ENCODE data around the gene SMG7. TPM values are rescaled to one million over a fixed set of nuclear protein-coding genes. Genes with fewer than 3 reads are reported as not detected.

The SMG7 gene
- total and polyA plus RNA-seq, 4 donors, result 30.5 to 75.6 (median 55.9) TPM

GRCh38 chr1:183438060-183438459, 34.2 kb upstream of the SMG7 start:
- Histone ChIP-seq H3K4me3 (ENCODE audit: low read depth, low read length) (no peak overlapping the region), H3K9me3 (ENCODE audit: control insufficient read depth, insufficient read depth, low read length) (no peaks in the 10 kb centered on the region), H3K27me3 (ENCODE audit: control insufficient read depth, insufficient read depth, low read length) (no peaks in the 10 kb centered on the region), H3K4me1 (ENCODE audit: control insufficient read depth, insufficient read depth, low read length) (no peaks in the 10 kb centered on the region), H3K27ac (ENCODE audit: low read depth, low read length) (no peak overlapping the region), H3K36me3 (ENCODE audit: control insufficient read depth, insufficient read depth, low read length) (no peaks in the 10 kb centered on the region)
- no peak for DNase-seq (ENCODE audit: low read depth in 4 of 6, low spot score in 6 of 6)
- no CpG with 5 or more reads among the region's 2 CpGs for WGBS (ENCODE audit: insufficient coverage)

GRCh38 chr1:183443011-183443410, 29.3 kb upstream of the SMG7 start:
- peak in 2 of 6 donors; percentile 64 to 69 for DNase-seq (ENCODE audit: low read depth in 4 of 6, low spot score in 6 of 6)
- Histone ChIP-seq H3K4me3 (ENCODE audit: low read depth, low read length) (no peak overlapping the region), H3K9me3 (ENCODE audit: control insufficient read depth, insufficient read depth, low read length) (no peaks in the 10 kb centered on the region), H3K27me3 (ENCODE audit: control insufficient read depth, insufficient read depth, low read length) (no peaks in the 10 kb centered on the region), H3K36me3 (ENCODE audit: control insufficient read depth, insufficient read depth, low read length) (no peaks in the 10 kb centered on the region), H3K27ac (ENCODE audit: low read depth, low read length) (no peak overlapping the region), H3K4me1 (ENCODE audit: control insufficient read depth, insufficient read depth, low read length) (no peaks in the 10 kb centered on the region)
- WGBS (ENCODE audit: insufficient coverage), result no CpG with 5 or more reads among the region's 2 CpGs

- Histone ChIP-seq H3K36me3 (ENCODE audit: control insufficient read depth, insufficient read depth, low read length) (no peaks in the 10 kb centered on the region), H3K4me3 (ENCODE audit: low read depth, low read length) (no peak overlapping the region), H3K27ac (ENCODE audit: low read depth, low read length) (no peak overlapping the region), H3K27me3 (ENCODE audit: control insufficient read depth, insufficient read depth, low read length) (no peaks in the 10 kb centered on the region), H3K4me1 (ENCODE audit: control insufficient read depth, insufficient read depth, low read length) (no peaks in the 10 kb centered on the region), H3K9me3 (ENCODE audit: control insufficient read depth, insufficient read depth, low read length) (no peaks in the 10 kb centered on the region)
- no CpG with 5 or more reads among the region's 1 CpG for WGBS (ENCODE audit: insufficient coverage)
- no peak for DNase-seq (ENCODE audit: low read depth in 4 of 6, low spot score in 6 of 6)
Observed at GRCh38 chr1:183443466-183443865, 28.8 kb upstream of the SMG7 start.

- DNase-seq (ENCODE audit: low read depth in 4 of 6, low spot score in 6 of 6), result no peak
- Histone ChIP-seq H3K27ac (ENCODE audit: low read depth, low read length) (no peak overlapping the region), H3K4me3 (ENCODE audit: low read depth, low read length) (no peak overlapping the region), H3K4me1 (ENCODE audit: control insufficient read depth, insufficient read depth, low read length) (no peaks in the 10 kb centered on the region), H3K36me3 (ENCODE audit: control insufficient read depth, insufficient read depth, low read length) (no peaks in the 10 kb centered on the region), H3K27me3 (ENCODE audit: control insufficient read depth, insufficient read depth, low read length) (no peaks in the 10 kb centered on the region), H3K9me3 (ENCODE audit: control insufficient read depth, insufficient read depth, low read length) (no peaks in the 10 kb centered on the region)
- WGBS (ENCODE audit: insufficient coverage), result 13% methylated on average over 1 of the region's 3 CpGs
Observed at GRCh38 chr1:183444243-183444642, 28.1 kb upstream of the SMG7 start.

- WGBS (ENCODE audit: insufficient coverage), result 88% methylated on average over 7 of the region's 13 CpGs
- H3K27ac ChIP-seq (ENCODE audit: low read depth, low read length), result no peak overlapping the region
- no peaks in the 10 kb centered on the region for H3K27me3 ChIP-seq (ENCODE audit: control insufficient read depth, insufficient read depth, low read length)
- H3K36me3 ChIP-seq (ENCODE audit: control insufficient read depth, insufficient read depth, low read length), result no peaks in the 10 kb centered on the region
- H3K4me1 ChIP-seq (ENCODE audit: control insufficient read depth, insufficient read depth, low read length), result no peaks in the 10 kb centered on the region
- H3K9me3 ChIP-seq (ENCODE audit: control insufficient read depth, insufficient read depth, low read length), result no peaks in the 10 kb centered on the region
- no peak for DNase-seq (ENCODE audit: low read depth in 4 of 6, low spot score in 6 of 6)
- no peak overlapping the region for H3K4me3 ChIP-seq (ENCODE audit: low read depth, low read length)
Observed at GRCh38 chr1:183449223-183449770, 23.0 kb upstream of the SMG7 start.

- WGBS (ENCODE audit: insufficient coverage), result no CpG with 5 or more reads among the region's 2 CpGs
- Histone ChIP-seq H3K27ac (ENCODE audit: low read depth, low read length) (no peak overlapping the region), H3K4me3 (ENCODE audit: low read depth, low read length) (no peak overlapping the region), H3K27me3 (ENCODE audit: control insufficient read depth, insufficient read depth, low read length) (no peaks in the 10 kb centered on the region), H3K9me3 (ENCODE audit: control insufficient read depth, insufficient read depth, low read length) (no peaks in the 10 kb centered on the region), H3K4me1 (ENCODE audit: control insufficient read depth, insufficient read depth, low read length) (no peaks in the 10 kb centered on the region), H3K36me3 (ENCODE audit: control insufficient read depth, insufficient read depth, low read length) (no peaks in the 10 kb centered on the region)
- no peak for DNase-seq (ENCODE audit: low read depth in 4 of 6, low spot score in 6 of 6)
Observed at GRCh38 chr1:183450093-183450492, 22.2 kb upstream of the SMG7 start.

- DNase-seq (ENCODE audit: low read depth in 4 of 6, low spot score in 6 of 6), result no peak
- Histone ChIP-seq H3K27me3 (ENCODE audit: control insufficient read depth, insufficient read depth, low read length) (no peaks in the 10 kb centered on the region), H3K36me3 (ENCODE audit: control insufficient read depth, insufficient read depth, low read length) (no peaks in the 10 kb centered on the region), H3K4me3 (ENCODE audit: low read depth, low read length) (no peak overlapping the region), H3K9me3 (ENCODE audit: control insufficient read depth, insufficient read depth, low read length) (no peaks in the 10 kb centered on the region), H3K27ac (ENCODE audit: low read depth, low read length) (no peak overlapping the region), H3K4me1 (ENCODE audit: control insufficient read depth, insufficient read depth, low read length) (no peaks in the 10 kb centered on the region)
- WGBS (ENCODE audit: insufficient coverage), result 100% methylated on average over 1 of the region's 2 CpGs
Observed at GRCh38 chr1:183454377-183454776, 17.9 kb upstream of the SMG7 start.

- no peak for DNase-seq (ENCODE audit: low read depth in 4 of 6, low spot score in 6 of 6)
- H3K27me3 ChIP-seq (ENCODE audit: control insufficient read depth, insufficient read depth, low read length), result no peaks in the 10 kb centered on the region
- no peaks in the 10 kb centered on the region for H3K9me3 ChIP-seq (ENCODE audit: control insufficient read depth, insufficient read depth, low read length)
- no peaks in the 10 kb centered on the region for H3K36me3 ChIP-seq (ENCODE audit: control insufficient read depth, insufficient read depth, low read length)
- no peaks in the 10 kb centered on the region for H3K4me1 ChIP-seq (ENCODE audit: control insufficient read depth, insufficient read depth, low read length)
- WGBS (ENCODE audit: insufficient coverage), result no CpG with 5 or more reads among the region's 1 CpG
- no peak overlapping the region for H3K4me3 ChIP-seq (ENCODE audit: low read depth, low read length)
- no peak overlapping the region for H3K27ac ChIP-seq (ENCODE audit: low read depth, low read length)
Observed at GRCh38 chr1:183456826-183457225, 15.5 kb upstream of the SMG7 start.

- no CpG with 5 or more reads among the region's 3 CpGs for WGBS (ENCODE audit: insufficient coverage)
- no peaks in the 10 kb centered on the region for H3K36me3 ChIP-seq (ENCODE audit: control insufficient read depth, insufficient read depth, low read length)
- H3K4me3 ChIP-seq (ENCODE audit: low read depth, low read length), result no peak overlapping the region
- H3K27me3 ChIP-seq (ENCODE audit: control insufficient read depth, insufficient read depth, low read length), result no peaks in the 10 kb centered on the region
- no peaks in the 10 kb centered on the region for H3K9me3 ChIP-seq (ENCODE audit: control insufficient read depth, insufficient read depth, low read length)
- H3K4me1 ChIP-seq (ENCODE audit: control insufficient read depth, insufficient read depth, low read length), result no peaks in the 10 kb centered on the region
- no peak overlapping the region for H3K27ac ChIP-seq (ENCODE audit: low read depth, low read length)
- no peak for DNase-seq (ENCODE audit: low read depth in 4 of 6, low spot score in 6 of 6)
Observed at GRCh38 chr1:183457449-183457848, 14.8 kb upstream of the SMG7 start.

GRCh38 chr1:183460596-183460995, 11.7 kb upstream of the SMG7 start:
- no peaks in the 10 kb centered on the region for H3K9me3 ChIP-seq (ENCODE audit: control insufficient read depth, insufficient read depth, low read length)
- no peaks in the 10 kb centered on the region for H3K27me3 ChIP-seq (ENCODE audit: control insufficient read depth, insufficient read depth, low read length)
- no peak overlapping the region for H3K4me3 ChIP-seq (ENCODE audit: low read depth, low read length)
- H3K27ac ChIP-seq (ENCODE audit: low read depth, low read length), result no peak overlapping the region
- no peaks in the 10 kb centered on the region for H3K4me1 ChIP-seq (ENCODE audit: control insufficient read depth, insufficient read depth, low read length)
- no peak for DNase-seq (ENCODE audit: low read depth in 4 of 6, low spot score in 6 of 6)
- WGBS (ENCODE audit: insufficient coverage), result no CpG with 5 or more reads among the region's 2 CpGs
- H3K36me3 ChIP-seq (ENCODE audit: control insufficient read depth, insufficient read depth, low read length), result no peaks in the 10 kb centered on the region
